Uterus (tissue), 4 donors: Measurements from ENCODE around the gene TTC24. TPM values are rescaled to one million over a fixed set of nuclear protein-coding genes. Genes with fewer than 3 reads are reported as not detected.

ENCODE experiments used
- DNase-seq, 2 donors: peaks; one replicate each; pipeline ENCODE4 v3.0.0-alpha.2; 2019 to 2020
- H3K27ac ChIP-seq, 2 donors: fragments of 200-600 bp; sonication (generic); 1 replicate in 1 of 2; 2 replicates in 1 of 2; pipeline ENCODE4 v1.5.1; 2016 to 2018
- H3K27me3 ChIP-seq, 2 donors: fragments of 200-600 bp; sonication (generic); one replicate each; pipeline ENCODE4 v1.5.1; 2018 to 2019; ENCODE audit warnings: control low read depth in 1 of 2
- H3K36me3 ChIP-seq, 2 donors: fragments of 200-600 bp; sonication (generic); one replicate each; pipeline ENCODE4 v1.5.1; 2019; ENCODE audit warnings: control low read depth in 1 of 2
- H3K4me1 ChIP-seq, 2 donors: fragments of 200-600 bp; sonication (generic); one replicate each; pipeline ENCODE4 v1.5.1; 2018 to 2019; ENCODE audit warnings: control low read depth in 1 of 2
- H3K4me3 ChIP-seq, 2 donors: fragments of 200-600 bp; sonication (generic); 1 replicate in 1 of 2; 2 replicates in 1 of 2; pipeline ENCODE4 v1.5.1; 2018 to 2019; ENCODE audit warnings: mild to moderate bottlenecking in 1 of 2
- H3K9me3 ChIP-seq, 2 donors: fragments of 200-600 bp; sonication (generic); one replicate each; pipeline ENCODE4 v1.5.1; 2019; ENCODE audit warnings: control low read depth in 1 of 2
- CTCF ChIP-seq, 4 experiments: fragments of 200-600 bp in 2 of 4; fragments of 450-650 bp in 2 of 4; sonication (generic) in 2 of 4; IDR thresholded peaks; one replicate each; pipeline ENCODE4 v1.5.1; 2016 to 2019; ENCODE audit warnings: antibody characterized with exemption in 4 of 4, mild to moderate bottlenecking in 2 of 4, moderate library complexity in 1 of 4
- POLR2A ChIP-seq, 2 donors: fragments of 450-650 bp; IDR thresholded peaks; one replicate each; pipeline ENCODE4 v1.6.1; 2016; ENCODE audit warnings: antibody characterized with exemption in 2 of 2, mild to moderate bottlenecking in 1 of 2, moderate library complexity in 1 of 2
- intact Hi-C: fragments of 100-400 bp; cut with DNase I; formaldehyde crosslinking; loops from one replicate; pipeline ENCODE4 v1.15.1; 2023; ENCODE audit warnings: low total_unique reads
- total RNA-seq, 4 donors: library from RNA; depleted of rRNA in 3 of 4; stranded (reverse); fragments of >200 nt in 3 of 4; gene quantifications; one replicate each; pipeline versions ENCODE4 v1.1.0 to v1.2.4, GENCODE V29; 2014 to 2023
- donor health status: DM: yes; HTN: yes; CAD: no.

TTC24 gene
- total RNA-seq: not detected

- no peaks in the 10 kb centered on the region for H3K27me3 ChIP-seq
- no peak within 1 kb of the TSS for H3K4me3 ChIP-seq
- intact Hi-C loops: no loop called here
- DNase-seq: no peak
- H3K36me3 ChIP-seq: no peaks in the 10 kb centered on the region
- no peak for TF ChIP-seq CTCF (IDR thresholded peaks at IDR 0.05)
- no peak for TF ChIP-seq POLR2A (IDR thresholded peaks at IDR 0.05)
- no peaks in the 10 kb centered on the region for H3K9me3 ChIP-seq
- H3K27ac ChIP-seq: no peak within 1 kb of the TSS
- no peaks in the 10 kb centered on the region for H3K4me1 ChIP-seq
These were observed at the start of gene TTC24 for GRCh38 chr1:156579472-156579871. Gene TTC24, plus strand, starts transcription at chr1:156579723. Its CDS starts 1,642 bp downstream, at chr1:156581365.

GRCh38 chr1:156530006-156530405, 49.5 kb upstream of the TTC24 start:
- no peak overlapping the region for H3K27ac ChIP-seq
- H3K9me3 ChIP-seq: no peaks in the 10 kb centered on the region
- no peak overlapping the region for H3K4me3 ChIP-seq
- no peaks in the 10 kb centered on the region for H3K27me3 ChIP-seq
- H3K4me1 ChIP-seq: no peaks in the 10 kb centered on the region
- intact Hi-C loops: no loop called here
- H3K36me3 ChIP-seq: no peaks in the 10 kb centered on the region
- TF ChIP-seq CTCF (IDR thresholded peaks at IDR 0.05): no peak
- no peak for TF ChIP-seq POLR2A (IDR thresholded peaks at IDR 0.05)
- DNase-seq: no peak

- H3K36me3 ChIP-seq: no peaks in the 10 kb centered on the region
- no peak for DNase-seq
- no peaks in the 10 kb centered on the region for H3K4me1 ChIP-seq
- intact Hi-C loops: no loop called here
- H3K9me3 ChIP-seq: no peaks in the 10 kb centered on the region
- H3K27me3 ChIP-seq: no peaks in the 10 kb centered on the region
- H3K4me3 ChIP-seq: no peak overlapping the region
- H3K27ac ChIP-seq: no peak overlapping the region
- TF ChIP-seq POLR2A (IDR thresholded peaks at IDR 0.05): no peak
- TF ChIP-seq CTCF (IDR thresholded peaks at IDR 0.05): no peak
These were observed 47.1 kb upstream of the TTC24 start for GRCh38 chr1:156532374-156532773.

- TF ChIP-seq CTCF (IDR thresholded peaks at IDR 0.05): no peak
- TF ChIP-seq POLR2A (IDR thresholded peaks at IDR 0.05): no peak
- DNase-seq: no peak
- Histone ChIP-seq H3K27me3 (no peaks in the 10 kb centered on the region), H3K27ac (no peak overlapping the region), H3K36me3 (no peaks in the 10 kb centered on the region), H3K9me3 (no peaks in the 10 kb centered on the region), H3K4me1 (no peaks in the 10 kb centered on the region), H3K4me3 (no peak overlapping the region)
- intact Hi-C loops: no loop called here
These were observed 45.8 kb upstream of the TTC24 start for GRCh38 chr1:156533568-156534220.

GRCh38 chr1:156534424-156535060, 45.0 kb upstream of the TTC24 start:
- intact Hi-C loops: no loop called here
- no peaks in the 10 kb centered on the region for H3K4me1 ChIP-seq
- TF ChIP-seq CTCF (IDR thresholded peaks at IDR 0.05) (no peak), POLR2A (IDR thresholded peaks at IDR 0.05) (no peak)

More at GRCh38 chr1:156534424-156535060, 45.0 kb upstream of the TTC24 start:
- Histone ChIP-seq H3K9me3 (no peaks in the 10 kb centered on the region), H3K36me3 (no peaks in the 10 kb centered on the region), H3K4me3 (no peak overlapping the region), H3K27me3 (no peaks in the 10 kb centered on the region), H3K27ac (no peak overlapping the region)
- no peak for DNase-seq
